Measurements from ENCODE around the gene LINGO1.

- TF ChIP-seq ZNF551 (CRISPR knock-in tag; IDR thresholded peaks at IDR 0.05) (no peak), EZH2 (IDR thresholded peaks at IDR 0.05; ENCODE audit: borderline replicate concordance, low read depth, low read length) (no peak), TEAD2 (tag; IDR thresholded peaks at IDR 0.05) (no peak), POLR2AphosphoS5 (IDR thresholded peaks at IDR 0.05; ENCODE audit: control insufficient read depth, insufficient read depth, low read depth, low read length) (no peak), STAT5B (CRISPR knock-in tag; IDR thresholded peaks at IDR 0.05) (no peak)
These were observed 53.1 kb downstream of the LINGO1 start for GRCh38 chr15:77579498-77580188.
